ENCODE measurements around the gene IL26.
"Not testable (repeated sequence)": the region's sequence is repeated elsewhere in the genome, so short reads cannot be mapped to it uniquely, and the experiment has no call there.

The IL26 gene

GRCh38 chr12:68240079-68240478 is 14.5 kb upstream of the IL26 start:
- no peak for DNase-seq (ENCODE audit: low spot score)

- no peak for DNase-seq (ENCODE audit: low spot score)
Measured at GRCh38 chr12:68239309-68239982, 13.8 kb upstream of the IL26 start.

GRCh38 chr12:68237619-68238018 is 12.0 kb upstream of the IL26 start:
- DNase-seq (ENCODE audit: low spot score) = no peak

- no peak for DNase-seq (ENCODE audit: low spot score)
Measured at GRCh38 chr12:68237078-68237477, 11.5 kb upstream of the IL26 start.

- no peak for DNase-seq (ENCODE audit: low spot score)
Measured at GRCh38 chr12:68236421-68237059, 10.9 kb upstream of the IL26 start.

- DNase-seq (ENCODE audit: low spot score) = no peak
Measured at GRCh38 chr12:68235576-68235975, 10.0 kb upstream of the IL26 start.

GRCh38 chr12:68234140-68234539 is 8.5 kb upstream of the IL26 start:
- no peak for DNase-seq (ENCODE audit: low spot score)

- no peak for DNase-seq (ENCODE audit: low spot score)
Measured at GRCh38 chr12:68233498-68233897, 7.9 kb upstream of the IL26 start.

GRCh38 chr12:68231691-68232090 is 6.1 kb upstream of the IL26 start:
- no peak for DNase-seq (ENCODE audit: low spot score)

GRCh38 chr12:68231229-68231628 is 5.6 kb upstream of the IL26 start:
- no peak for DNase-seq (ENCODE audit: low spot score)

GRCh38 chr12:68229956-68230355 is 4.3 kb upstream of the IL26 start:
- DNase-seq (ENCODE audit: low spot score) = no peak

- no peak for DNase-seq (ENCODE audit: low spot score)
Measured at GRCh38 chr12:68227356-68227755, 1.7 kb upstream of the IL26 start.

GRCh38 chr12:68224613-68225285 is 861 bp downstream of the IL26 start:
- DNase-seq (ENCODE audit: low spot score) = no peak

GRCh38 chr12:68223067-68223747 is 2.4 kb downstream of the IL26 start:
- peak; percentile 85 for DNase-seq (ENCODE audit: low spot score)

GRCh38 chr12:68222326-68222725 is 3.3 kb downstream of the IL26 start:
- no peak for DNase-seq (ENCODE audit: low spot score)

- DNase-seq (ENCODE audit: low spot score) = no peak
Measured at GRCh38 chr12:68221497-68221896, 4.1 kb downstream of the IL26 start.

- no peak for DNase-seq (ENCODE audit: low spot score)
Measured at GRCh38 chr12:68210875-68211274, 14.7 kb downstream of the IL26 start.

- DNase-seq (ENCODE audit: low spot score) = not testable (repeated sequence)
Measured at GRCh38 chr12:68209048-68209728, 16.4 kb downstream of the IL26 start.

- DNase-seq (ENCODE audit: low spot score) = no peak
Measured at GRCh38 chr12:68207276-68207675, 18.3 kb downstream of the IL26 start.

- no peak for DNase-seq (ENCODE audit: low spot score)
Measured at GRCh38 chr12:68206446-68206845, 19.2 kb downstream of the IL26 start.

GRCh38 chr12:68203460-68203875 is 22.1 kb downstream of the IL26 start:
- no peak for DNase-seq (ENCODE audit: low spot score)

GRCh38 chr12:68200854-68201253 is 24.8 kb downstream of the IL26 start:
- DNase-seq (ENCODE audit: low spot score) = no peak
